Activated CD8-positive, alpha-beta memory T cell treated with anti-CD3 and anti-CD28 coated beads, Interleukin-2, amount 50 U/mL, for 1 hour (primary cell): Measurements from ENCODE around the gene ADSL.

Source experiments
- DNase-seq: peaks from one replicate; pipeline ENCODE4 v3.0.0-alpha.2; 2020; ENCODE audit errors: extremely low read depth

Gene ADSL

GRCh38 chr22:40404251-40405177 is 58.2 kb downstream of the ADSL start:
- DNase-seq: no peak

DNA sequence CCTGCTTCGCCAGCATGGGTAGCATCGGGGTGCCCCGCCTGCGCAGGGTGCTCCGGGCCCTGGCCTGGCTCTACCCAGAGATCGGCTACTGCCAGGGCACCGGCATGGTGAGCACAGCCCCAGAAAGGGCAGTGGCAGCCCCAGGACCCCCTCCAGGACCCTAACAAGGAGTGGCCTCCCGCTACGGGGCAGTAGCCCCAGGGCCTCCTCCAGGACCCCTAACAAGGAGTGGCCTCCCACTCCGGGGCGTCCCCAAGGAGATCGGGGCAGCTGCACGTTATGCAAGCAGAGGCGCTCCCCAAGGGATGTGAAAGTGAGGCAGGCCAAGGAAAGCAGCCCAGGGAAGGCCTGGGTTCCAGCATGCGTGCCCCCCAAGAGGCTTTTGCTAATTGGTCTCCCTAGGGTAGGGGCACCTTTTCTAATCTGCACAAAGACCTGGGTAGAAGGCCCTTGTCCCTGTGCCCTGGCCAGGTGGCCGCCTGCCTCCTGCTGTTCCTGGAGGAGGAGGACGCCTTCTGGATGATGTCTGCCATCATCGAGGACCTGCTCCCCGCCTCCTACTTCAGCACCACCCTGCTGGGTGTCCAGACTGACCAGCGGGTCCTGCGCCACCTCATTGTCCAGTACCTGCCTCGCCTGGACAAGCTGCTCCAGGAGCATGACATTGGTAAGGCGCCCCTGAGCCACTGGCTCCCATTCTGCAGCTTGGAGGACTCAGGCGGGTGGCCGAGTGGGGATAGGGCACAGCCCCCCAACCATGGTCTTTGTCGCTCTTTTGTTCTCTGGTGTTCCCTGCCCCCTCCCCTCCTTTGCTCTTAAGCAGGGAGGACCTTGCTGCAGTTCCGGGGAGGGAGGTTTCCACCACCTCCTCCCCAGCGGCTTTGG is 59.1 kb downstream of the ADSL start:
- DNase-seq: no peak

DNA sequence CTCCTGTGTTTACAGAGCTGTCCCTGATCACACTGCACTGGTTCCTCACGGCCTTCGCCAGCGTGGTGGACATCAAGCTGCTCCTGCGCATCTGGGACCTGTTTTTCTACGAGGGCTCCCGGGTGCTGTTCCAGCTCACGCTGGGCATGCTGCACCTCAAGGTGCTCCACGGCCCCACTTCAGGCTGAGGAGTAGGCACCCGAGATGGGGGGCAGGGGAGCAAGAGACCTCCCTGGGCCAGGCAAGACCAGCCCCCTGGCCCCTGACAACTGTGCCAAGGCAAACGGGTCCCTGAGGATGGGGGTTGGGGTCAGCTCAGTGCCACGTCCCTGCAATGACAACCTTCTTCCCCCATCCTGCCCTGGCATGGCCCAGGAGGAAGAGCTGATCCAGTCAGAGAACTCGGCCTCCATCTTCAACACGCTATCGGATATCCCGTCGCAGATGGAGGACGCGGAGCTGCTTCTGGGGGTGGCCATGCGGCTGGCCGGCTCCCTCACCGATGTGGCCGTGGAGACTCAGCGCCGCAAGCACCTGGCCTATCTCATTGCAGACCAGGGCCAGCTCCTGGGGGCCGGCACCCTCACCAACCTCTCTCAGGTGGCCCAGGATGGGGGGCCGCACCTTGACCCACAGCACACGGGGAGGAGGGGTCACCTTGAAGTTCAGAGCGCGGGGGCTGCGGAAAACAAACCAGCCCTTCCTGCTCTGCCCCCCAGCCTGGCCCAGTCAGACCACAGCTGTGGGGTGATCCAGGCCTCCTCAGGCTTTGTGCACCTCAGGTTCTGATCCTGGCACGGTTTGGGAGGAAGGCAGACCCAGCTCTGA is 60.0 kb downstream of the ADSL start:
- no peak for DNase-seq

DNA sequence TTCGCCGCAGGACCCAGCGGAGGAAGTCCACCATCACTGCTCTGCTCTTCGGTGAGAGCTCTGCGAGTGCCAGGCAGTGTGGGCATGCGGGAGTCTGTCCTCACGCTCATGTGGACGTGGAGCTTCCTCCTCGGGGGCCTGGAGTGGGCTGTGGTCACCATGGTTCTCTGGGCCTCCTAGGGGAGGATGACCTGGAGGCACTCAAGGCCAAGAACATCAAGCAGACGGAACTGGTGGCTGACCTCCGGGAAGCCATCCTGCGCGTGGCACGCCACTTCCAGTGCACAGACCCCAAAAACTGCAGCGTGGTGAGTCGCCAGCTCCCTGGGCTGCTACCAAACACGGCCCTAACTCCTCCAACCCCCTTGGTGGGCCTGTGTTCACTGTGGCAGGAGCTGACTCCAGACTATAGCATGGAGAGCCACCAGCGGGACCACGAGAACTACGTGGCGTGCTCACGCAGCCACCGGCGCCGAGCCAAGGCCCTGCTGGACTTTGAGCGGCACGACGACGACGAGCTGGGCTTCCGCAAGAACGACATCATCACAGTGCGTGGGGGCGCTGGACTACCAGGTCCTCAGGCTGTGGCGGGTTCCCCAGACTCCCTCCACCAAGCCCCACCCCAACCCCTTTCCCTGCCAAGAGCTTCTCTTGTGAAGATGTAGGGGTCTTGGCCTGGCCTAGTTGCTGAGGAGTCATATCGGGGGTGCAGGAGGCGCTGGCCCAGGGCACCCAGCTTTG is 60.9 kb downstream of the ADSL start:
- no peak for DNase-seq

- DNase-seq: no peak
Observed at GRCh38 chr22:40407831-40408717, 61.8 kb downstream of the ADSL start.

DNA sequence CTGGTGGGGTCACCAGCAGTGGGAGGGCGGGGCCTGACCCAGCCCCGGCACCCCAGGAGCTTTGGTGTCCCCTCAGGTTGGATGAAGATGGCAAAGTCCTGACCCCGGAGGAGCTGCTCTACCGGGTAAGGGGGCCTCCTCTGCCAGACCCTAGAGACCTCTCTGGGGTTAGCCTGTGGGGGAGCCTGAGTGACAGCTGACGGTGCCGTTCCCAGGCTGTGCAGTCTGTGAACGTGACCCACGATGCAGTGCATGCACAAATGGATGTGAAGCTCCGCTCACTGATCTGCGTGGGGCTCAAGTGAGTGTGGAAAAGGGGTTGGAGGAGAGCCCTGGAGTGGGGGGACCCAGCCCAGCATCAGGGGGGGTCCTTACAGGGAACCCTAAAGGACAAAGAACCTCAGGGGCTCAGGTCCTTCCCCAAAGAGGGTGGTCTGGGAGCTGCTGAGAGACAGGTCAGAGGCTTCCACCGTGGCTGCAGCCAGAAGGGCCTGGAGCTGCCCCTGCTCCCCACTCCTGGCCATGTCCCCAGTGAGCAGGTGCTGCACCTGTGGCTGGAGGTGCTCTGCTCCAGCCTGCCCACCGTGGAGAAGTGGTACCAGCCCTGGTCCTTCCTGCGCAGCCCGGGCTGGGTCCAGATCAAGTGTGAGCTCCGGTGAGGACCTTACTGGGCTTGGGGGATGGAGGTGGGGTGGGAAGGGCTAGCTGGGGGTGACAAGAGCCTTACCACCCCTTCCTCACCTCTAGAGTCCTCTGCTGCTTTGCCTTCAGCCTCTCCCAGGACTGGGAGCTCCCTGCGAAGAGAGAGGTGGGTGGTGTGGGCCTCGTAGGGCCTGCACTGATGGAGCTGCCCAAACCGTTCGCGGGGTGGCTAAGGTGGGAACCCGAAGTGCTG is 62.7 kb downstream of the ADSL start:
- DNase-seq: no peak

DNA sequence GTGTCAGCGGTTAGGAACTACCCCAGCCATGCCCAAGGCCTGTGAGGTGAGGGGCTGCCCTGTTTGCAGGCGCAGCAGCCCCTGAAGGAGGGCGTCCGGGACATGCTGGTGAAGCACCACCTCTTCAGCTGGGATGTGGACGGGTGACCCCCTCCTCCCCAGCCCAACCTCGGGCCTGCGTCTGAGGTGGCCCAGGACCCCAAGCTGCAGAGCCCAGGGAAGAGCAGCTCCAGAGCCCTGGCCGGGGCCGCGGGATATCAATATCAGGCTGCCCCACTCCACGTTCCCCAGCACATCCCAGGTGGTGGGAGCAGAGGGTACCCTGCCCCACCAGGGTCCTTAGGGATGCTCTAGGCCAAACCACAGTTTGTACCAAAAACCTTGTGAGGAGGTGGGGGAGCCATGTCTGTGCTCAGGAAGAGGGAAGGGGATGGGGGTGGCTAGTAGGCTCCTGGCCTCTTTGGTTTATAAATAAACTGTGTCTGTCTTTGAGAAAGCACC is 63.4 kb downstream of the ADSL start:
- DNase-seq: no peak

- no peak for DNase-seq
Observed at GRCh38 chr22:40410272-40410671, 64.0 kb downstream of the ADSL start.

- no peak for DNase-seq
Observed at GRCh38 chr22:40410731-40411505, 64.6 kb downstream of the ADSL start.

- no peak for DNase-seq
Observed at GRCh38 chr22:40411506-40411861, 65.2 kb downstream of the ADSL start.

DNA sequence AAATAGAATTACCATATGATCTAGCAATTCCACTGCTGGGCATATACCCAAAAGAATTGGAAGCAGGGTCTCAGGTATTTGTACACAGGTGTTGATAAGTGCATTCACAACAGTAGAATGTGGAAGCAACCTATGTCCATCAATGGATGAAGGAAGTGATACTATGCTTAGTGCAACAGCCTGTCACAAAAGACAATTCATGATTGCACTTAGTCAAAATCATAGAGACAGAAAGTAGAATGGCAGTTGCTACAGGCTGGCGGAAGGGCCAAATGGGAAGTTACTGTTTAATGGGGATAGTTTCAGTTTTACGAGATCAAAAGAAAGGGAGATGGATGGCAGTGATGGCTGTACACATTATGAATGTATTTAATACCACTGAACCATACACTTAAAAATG is 66.1 kb downstream of the ADSL start:
- no peak for DNase-seq

GRCh38 chr22:40413873-40414272 is 67.6 kb downstream of the ADSL start:
- DNase-seq: no peak

- no peak for DNase-seq
Observed at GRCh38 chr22:40414311-40414710, 68.0 kb downstream of the ADSL start.

DNA sequence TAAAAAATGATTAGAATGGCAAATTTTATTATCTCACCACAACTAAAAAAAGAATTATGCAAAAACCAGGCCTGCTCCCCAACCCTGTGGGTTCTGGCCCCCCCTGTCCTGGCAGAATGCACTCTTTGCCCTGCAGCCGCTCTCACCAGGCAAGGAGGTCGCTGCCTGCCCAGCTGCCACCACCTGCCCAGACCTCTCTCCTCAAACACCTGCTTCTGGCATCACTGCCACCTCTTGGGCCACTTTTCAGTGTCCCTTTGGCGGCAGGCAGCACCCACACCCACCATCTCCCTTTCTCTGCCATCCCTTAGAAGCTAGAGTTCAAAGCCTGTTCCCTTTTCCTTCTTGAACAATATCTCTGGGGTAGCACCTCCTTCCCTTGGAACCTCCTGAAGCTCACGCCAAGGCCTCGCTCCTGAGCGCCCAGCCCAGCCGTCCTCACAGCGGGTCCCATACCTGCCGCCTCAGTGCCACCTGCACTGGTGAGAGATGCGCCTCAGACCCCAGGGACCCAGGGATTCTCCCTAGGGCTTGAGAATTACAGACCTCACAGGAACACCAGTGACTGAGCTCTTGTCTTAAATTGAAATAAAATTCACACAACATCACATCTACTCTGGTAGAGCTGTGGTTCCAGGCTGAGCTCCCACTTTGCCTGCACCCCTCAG is 68.7 kb downstream of the ADSL start:
- no peak for DNase-seq

DNA sequence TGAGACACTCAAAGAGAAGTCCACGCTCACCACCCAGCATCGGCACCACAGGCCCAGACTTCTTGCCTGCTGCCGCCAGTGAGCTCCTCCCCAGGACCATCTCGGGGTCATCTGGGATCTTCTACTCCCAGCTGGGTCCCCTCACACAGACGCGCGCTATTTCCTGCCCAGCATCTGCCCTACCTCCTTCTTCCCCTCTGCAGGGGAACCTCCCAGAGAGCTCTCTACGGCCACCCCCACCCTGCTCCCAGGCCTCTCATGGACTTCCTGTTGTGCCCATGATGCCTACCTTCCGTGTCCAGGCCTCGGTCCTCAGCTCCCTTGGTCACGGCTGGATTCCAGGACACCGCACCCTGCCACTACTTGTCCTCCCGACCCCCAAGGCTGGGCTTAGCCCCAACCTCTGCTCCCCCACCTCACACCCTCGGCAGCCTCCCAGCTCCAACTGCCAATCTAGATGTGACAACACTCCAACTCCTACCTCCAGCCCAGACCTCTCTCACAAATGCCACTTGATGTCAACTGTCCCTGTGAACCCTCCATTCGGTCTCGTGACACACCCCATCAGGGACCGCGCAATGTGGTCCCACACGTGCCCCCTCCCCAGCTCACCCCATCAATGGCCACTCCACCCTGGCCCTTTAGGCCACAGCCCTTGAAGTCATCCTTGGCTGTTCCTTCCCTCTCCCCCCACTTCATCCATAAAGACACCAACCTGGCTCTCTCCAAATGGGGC is 69.4 kb downstream of the ADSL start:
- no peak for DNase-seq

DNA sequence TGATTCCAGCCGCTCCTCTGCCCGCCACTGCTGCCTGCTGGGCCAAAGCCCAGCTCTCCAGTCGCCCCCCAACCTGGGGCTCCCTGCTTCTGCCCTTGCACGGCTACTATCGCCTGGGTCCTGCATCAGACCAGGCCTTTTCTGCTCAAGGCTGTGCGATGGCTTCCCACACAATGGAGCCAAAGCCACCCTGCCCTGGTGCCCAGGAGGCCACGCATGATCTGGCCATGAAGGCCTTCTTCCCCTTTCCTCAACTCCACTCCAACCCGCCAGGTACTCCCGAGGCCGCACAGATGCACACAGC is 69.9 kb downstream of the ADSL start:
- no peak for DNase-seq

- no peak for DNase-seq
Observed at GRCh38 chr22:40416636-40417035, 70.3 kb downstream of the ADSL start.
